A549 (cell line): Measurements from ENCODE around the gene RWDD2A. TPM values are rescaled to one million over a fixed set of nuclear protein-coding genes. Genes with fewer than 3 reads are reported as not detected.
"Not testable (repeated sequence)": the region's sequence is repeated elsewhere in the genome, so short reads cannot be mapped to it uniquely, and the experiment has no call there.

ENCODE experiments used
- ATAC-seq, 2 experiments: fragments of 200-7000 bp in 1 of 2; fragments of >200 bp in 1 of 2; cut with Nextera tagmentation in 1 of 2; cut with Tn5 transposase in 1 of 2; 3 replicates each; pipeline versions ENCODE4 v1.8.0 to v1.9.1; 2018 to 2020; ENCODE audit warnings: mild to moderate bottlenecking in 1 of 2, moderate library complexity in 1 of 2
- CTCF ChIA-PET: fragments of 300-600 bp; sonication (Branson Sonifier 250); formaldehyde crosslinking; extraction: SDS; loops from one replicate; lab custom pipeline; 2021; ENCODE audit warnings: antibody characterized with exemption, inconsistent platforms; lab: Yijun Ruan, JAX
- POLR2A ChIA-PET: fragments of 350-600 bp; formaldehyde crosslinking; extraction: SDS; loops from one replicate; lab custom pipeline; 2021; ENCODE audit warnings: antibody characterized with exemption, inconsistent platforms; lab: Yijun Ruan, JAX
- DNase-seq, 2 experiments: peaks; one replicate each; pipeline versions ENCODE4 v3.0.0 to v3.0.0-alpha.2; 2011 to 2016; ENCODE audit warnings: low read depth in 1 of 2, low spot score in 1 of 2
- FAIRE-seq: peaks from 2 replicates; lab custom pipeline; 2011; peaks lifted over from hg19 to GRCh38; lab: Jason Lieb, UNC
- H3K27ac ChIP-seq, 2 experiments: fragments of >200 bp; sonication (Bioruptor Twin); formaldehyde crosslinking; 3 replicates each; pipeline ENCODE4 v1.5.1; 2016 to 2017
- H3K4me1 ChIP-seq: fragments of >200 bp; sonication (Bioruptor Twin); formaldehyde crosslinking; 3 replicates; pipeline ENCODE4 v1.6.1; 2016
- H3K4me2 ChIP-seq: fragments of >200 bp; sonication (Bioruptor Twin); formaldehyde crosslinking; 3 replicates; pipeline ENCODE4 v1.6.1; 2016
- H3K4me3 ChIP-seq: fragments of >200 bp; sonication (Bioruptor Twin); formaldehyde crosslinking; 3 replicates; pipeline ENCODE4 v1.5.1; 2016
- H3K9me3 ChIP-seq: fragments of >200 bp; sonication (Bioruptor Twin); formaldehyde crosslinking; 3 replicates; pipeline ENCODE4 v1.6.1; 2016
- ATOH8 ChIP-seq: fragments of 250-450 bp; sonication (Bioruptor Pico); IDR thresholded peaks from 2 replicates; pipeline ENCODE4 v1.5.0; 2020; ENCODE audit warnings: low read depth, mild to moderate bottlenecking, moderate library complexity
- CBX2 ChIP-seq: fragments of 200-600 bp; sonication (generic); IDR thresholded peaks from 2 replicates; pipeline ENCODE4 v1.6.1; 2016; ENCODE audit warnings: low read depth, mild to moderate bottlenecking, borderline replicate concordance
- CEBPB ChIP-seq, 2 experiments: fragments of >200 bp in 1 of 2; sonication (Bioruptor Twin) in 1 of 2; formaldehyde crosslinking in 1 of 2; IDR thresholded peaks; 2 replicates each; pipeline ENCODE4 v1.6.1; 2012 to 2016
- EHMT2 ChIP-seq: fragments of 200-600 bp; sonication (generic); IDR thresholded peaks from 2 replicates; pipeline ENCODE4 v1.6.1; 2016; ENCODE audit warnings: antibody characterized with exemption, low read depth, mild to moderate bottlenecking, moderate library complexity
- ESRRA ChIP-seq: fragments of 150-350 bp; IDR thresholded peaks from 2 replicates; pipeline ENCODE4 v1.6.1; 2014; ENCODE audit warnings: mild to moderate bottlenecking, low read length, borderline replicate concordance
- GATA3 ChIP-seq: IDR thresholded peaks from 2 replicates; pipeline ENCODE4 v1.6.1; 2012; ENCODE audit warnings: borderline replicate concordance
- HOXA7 ChIP-seq: fragments of 250-450 bp; sonication (Bioruptor Pico); IDR thresholded peaks from 2 replicates; pipeline ENCODE4 v1.5.0; 2020; ENCODE audit warnings: mild to moderate bottlenecking, moderate library complexity
- HOXB13 ChIP-seq: fragments of 250-450 bp; sonication (Bioruptor Pico); IDR thresholded peaks from 2 replicates; pipeline ENCODE4 v1.5.0; 2020; ENCODE audit warnings: low read depth, mild to moderate bottlenecking, moderate library complexity
- JUNB ChIP-seq: fragments of >200 bp; sonication (Bioruptor Twin); formaldehyde crosslinking; IDR thresholded peaks from 2 replicates; pipeline ENCODE4 v1.6.1; 2016
- KDM5A ChIP-seq: fragments of 200-600 bp; sonication (generic); IDR thresholded peaks from 2 replicates; pipeline ENCODE4 v1.6.1; 2016; ENCODE audit warnings: antibody characterized with exemption, mild to moderate bottlenecking
- NFE2L2 ChIP-seq: fragments of 150-350 bp; conservative IDR thresholded peaks from 2 replicates; pipeline ENCODE4 v1.6.1; 2014; ENCODE audit warnings: low read length
- PBX3 ChIP-seq: IDR thresholded peaks from 2 replicates; pipeline ENCODE4 v1.6.1; 2012
- PHF8 ChIP-seq: fragments of 200-600 bp; sonication (generic); IDR thresholded peaks from 2 replicates; pipeline ENCODE4 v1.6.1; 2016; ENCODE audit warnings: low read depth, mild to moderate bottlenecking, antibody characterized with exemption, moderate library complexity, borderline replicate concordance
- TP53 ChIP-seq: fragments of 250-450 bp; sonication (Bioruptor Pico); IDR thresholded peaks from 2 replicates; pipeline ENCODE4 v1.5.0; 2021; ENCODE audit warnings: mild to moderate bottlenecking, moderate library complexity
- USF2 ChIP-seq: fragments of 450-650 bp; IDR thresholded peaks from 2 replicates; pipeline ENCODE4 v1.6.1; 2014; ENCODE audit warnings: antibody characterized with exemption
- ZNF302 ChIP-seq: fragments of 250-450 bp; sonication (Bioruptor Pico); IDR thresholded peaks from 2 replicates; pipeline ENCODE4 v1.9.0; 2021; ENCODE audit warnings: inconsistent platforms, mild to moderate bottlenecking, moderate library complexity
- WGBS: methylation state at CpG from one replicate; pipeline ENCODE4 v1.1.6; 2017; ENCODE audit errors: missing lambda C conversion rate; 5-methylcytosine and 5-hydroxymethylcytosine counted together
- polyA plus RNA-seq, 4 experiments: library from polyadenylated mRNA; depleted of rRNA in 3 of 4; stranded (reverse); fragments of >200 nt; fragmentation: RNase III in 1 of 4; extraction: RNeasy Plus Mini Kit Qiagen cat#74134 plus additional on column Dnase treatment in 1 of 4; gene quantifications; 2 replicates in 3 of 4; 3 replicates in 1 of 4; pipeline ENCODE4 v1.2.3, GENCODE V29; 2011 to 2017
- TF ChIP-seq, protein P1 (sequence below): IDR thresholded peaks from 2 replicates; pipeline ENCODE4 v1.6.1; 2012
- TF ChIP-seq, protein P2 (sequence below): fragments of >200 bp; sonication (Bioruptor Twin); formaldehyde crosslinking; IDR thresholded peaks from 3 replicates; pipeline ENCODE4 v1.6.1; 2016
- TF ChIP-seq, protein P3 (sequence below): fragments of 250-450 bp; sonication (Bioruptor Pico); IDR thresholded peaks from 2 replicates; pipeline ENCODE4 v1.5.0; 2021; ENCODE audit warnings: mild to moderate bottlenecking, moderate library complexity, borderline replicate concordance
- TF ChIP-seq, protein P4 (sequence below): fragments of >200 bp; sonication (Bioruptor Twin); formaldehyde crosslinking; IDR thresholded peaks from 3 replicates; pipeline ENCODE4 v1.5.1; 2016

The RWDD2A gene
- polyA plus RNA-seq, 2 of the 4 experiments (the other 2 are of a cell fraction): 2.2 to 4.7 TPM

DNA sequence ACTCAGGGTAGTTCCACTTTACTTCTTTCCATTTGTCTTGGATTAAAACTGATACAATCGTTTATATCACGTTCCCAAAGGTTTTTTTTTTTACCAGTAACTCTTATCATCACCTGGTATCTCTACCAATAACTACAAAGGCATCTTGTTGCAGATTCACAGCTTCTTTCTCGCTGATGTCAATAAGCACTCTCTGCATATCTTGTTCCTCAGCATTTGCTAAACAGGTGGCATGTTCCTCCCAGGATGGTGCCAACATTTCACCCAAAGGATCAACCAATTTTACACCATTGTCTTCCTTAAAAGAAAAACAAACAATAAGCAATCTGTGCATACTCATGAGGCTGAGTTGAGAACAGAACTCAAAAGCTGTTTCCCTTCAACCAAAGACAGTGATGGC, 4.7 kb upstream of the RWDD2A start:
- ATAC-seq (no peak), FAIRE-seq (no peak), DNase-seq (no peak)
- no peaks in the 10 kb centered on the region for H3K9me3 ChIP-seq
- no peak overlapping the region for H3K27ac ChIP-seq
- H3K4me3 ChIP-seq: no peak overlapping the region
- H3K4me1 ChIP-seq: peaks cover 10% of the 10 kb centered on the region; the same call in 2 of the 3 replicates
- TF ChIP-seq PHF8 (no peak), GATA3 (no peak), CBX2 (no peak), JUNB (no peak), ZNF302 (CRISPR knock-in tag) (no peak)
- TF ChIP-seq, protein P1, sequence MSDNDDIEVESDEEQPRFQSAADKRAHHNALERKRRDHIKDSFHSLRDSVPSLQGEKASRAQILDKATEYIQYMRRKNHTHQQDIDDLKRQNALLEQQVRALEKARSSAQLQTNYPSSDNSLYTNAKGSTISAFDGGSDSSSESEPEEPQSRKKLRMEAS: no peak
- CTCF ChIA-PET: interaction anchor here (1.2 to 1.9 kb wide), 3 partner anchors 8 to 121 kb away, joined by 3 to 6 read pairs (median 3); partner anchors contain the start of gene DOP1A
- H3K4me2 ChIP-seq: no peak overlapping the region
- 86% methylated on average over 3 of the region's 3 CpGs for WGBS
- POLR2A ChIA-PET: no interaction called here

DNA sequence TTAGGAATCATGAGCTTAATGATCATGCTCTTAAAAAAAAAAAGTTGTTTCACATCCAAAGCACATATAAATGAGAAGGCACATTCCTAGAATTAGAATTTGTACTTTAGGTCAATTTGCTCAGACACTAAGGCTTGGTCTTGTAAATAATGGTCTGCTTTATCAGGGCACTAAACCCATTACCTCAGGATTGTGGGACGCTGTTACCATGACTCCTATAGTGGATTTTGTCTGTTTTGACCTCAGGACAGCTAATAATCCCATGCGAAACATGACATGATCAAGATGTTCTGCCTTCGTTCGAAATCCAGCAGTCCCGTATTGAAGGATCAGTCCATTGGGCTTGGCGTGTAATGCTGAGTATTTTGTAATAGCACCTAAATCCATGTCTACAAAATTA, 2.5 kb upstream of the RWDD2A start:
- ChIA-PET POLR2A (no interaction called here), CTCF (interaction anchor here (1.3 to 1.6 kb wide), 2 partner anchors 24 to 324 kb away, joined by 3 to 4 read pairs; no protein-coding TSS in a partner anchor)
- no peak overlapping the region for H3K4me2 ChIP-seq
- ATAC-seq: no peak
- no peak for FAIRE-seq
- TF ChIP-seq HOXA7 (CRISPR knock-in tag) (no peak), JUNB (no peak), TP53 (CRISPR knock-in tag) (no peak), ATOH8 (CRISPR knock-in tag) (no peak), CEBPB (IDR thresholded peaks at IDR 0.05) (no peak), KDM5A (no peak), USF2 (no peak), HOXB13 (CRISPR knock-in tag) (no peak), EHMT2 (no peak), PBX3 (no peak), NFE2L2 (no peak), ESRRA (no peak)
- TF ChIP-seq, protein P2, sequence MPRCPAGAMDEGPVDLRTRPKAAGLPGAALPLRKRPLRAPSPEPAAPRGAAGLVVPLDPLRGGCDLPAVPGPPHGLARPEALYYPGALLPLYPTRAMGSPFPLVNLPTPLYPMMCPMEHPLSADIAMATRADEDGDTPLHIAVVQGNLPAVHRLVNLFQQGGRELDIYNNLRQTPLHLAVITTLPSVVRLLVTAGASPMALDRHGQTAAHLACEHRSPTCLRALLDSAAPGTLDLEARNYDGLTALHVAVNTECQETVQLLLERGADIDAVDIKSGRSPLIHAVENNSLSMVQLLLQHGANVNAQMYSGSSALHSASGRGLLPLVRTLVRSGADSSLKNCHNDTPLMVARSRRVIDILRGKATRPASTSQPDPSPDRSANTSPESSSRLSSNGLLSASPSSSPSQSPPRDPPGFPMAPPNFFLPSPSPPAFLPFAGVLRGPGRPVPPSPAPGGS: no peak
- TF ChIP-seq, protein P3, sequence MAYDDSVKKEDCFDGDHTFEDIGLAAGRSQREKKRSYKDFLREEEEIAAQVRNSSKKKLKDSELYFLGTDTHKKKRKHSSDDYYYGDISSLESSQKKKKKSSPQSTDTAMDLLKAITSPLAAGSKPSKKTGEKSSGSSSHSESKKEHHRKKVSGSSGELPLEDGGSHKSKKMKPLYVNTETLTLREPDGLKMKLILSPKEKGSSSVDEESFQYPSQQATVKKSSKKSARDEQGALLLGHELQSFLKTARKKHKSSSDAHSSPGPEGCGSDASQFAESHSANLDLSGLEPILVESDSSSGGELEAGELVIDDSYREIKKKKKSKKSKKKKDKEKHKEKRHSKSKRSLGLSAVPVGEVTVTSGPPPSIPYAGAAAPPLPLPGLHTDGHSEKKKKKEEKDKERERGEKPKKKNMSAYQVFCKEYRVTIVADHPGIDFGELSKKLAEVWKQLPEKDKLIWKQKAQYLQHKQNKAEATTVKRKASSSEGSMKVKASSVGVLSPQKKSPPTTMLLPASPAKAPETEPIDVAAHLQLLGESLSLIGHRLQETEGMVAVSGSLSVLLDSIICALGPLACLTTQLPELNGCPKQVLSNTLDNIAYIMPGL: no peak
- TF ChIP-seq, protein P4, sequence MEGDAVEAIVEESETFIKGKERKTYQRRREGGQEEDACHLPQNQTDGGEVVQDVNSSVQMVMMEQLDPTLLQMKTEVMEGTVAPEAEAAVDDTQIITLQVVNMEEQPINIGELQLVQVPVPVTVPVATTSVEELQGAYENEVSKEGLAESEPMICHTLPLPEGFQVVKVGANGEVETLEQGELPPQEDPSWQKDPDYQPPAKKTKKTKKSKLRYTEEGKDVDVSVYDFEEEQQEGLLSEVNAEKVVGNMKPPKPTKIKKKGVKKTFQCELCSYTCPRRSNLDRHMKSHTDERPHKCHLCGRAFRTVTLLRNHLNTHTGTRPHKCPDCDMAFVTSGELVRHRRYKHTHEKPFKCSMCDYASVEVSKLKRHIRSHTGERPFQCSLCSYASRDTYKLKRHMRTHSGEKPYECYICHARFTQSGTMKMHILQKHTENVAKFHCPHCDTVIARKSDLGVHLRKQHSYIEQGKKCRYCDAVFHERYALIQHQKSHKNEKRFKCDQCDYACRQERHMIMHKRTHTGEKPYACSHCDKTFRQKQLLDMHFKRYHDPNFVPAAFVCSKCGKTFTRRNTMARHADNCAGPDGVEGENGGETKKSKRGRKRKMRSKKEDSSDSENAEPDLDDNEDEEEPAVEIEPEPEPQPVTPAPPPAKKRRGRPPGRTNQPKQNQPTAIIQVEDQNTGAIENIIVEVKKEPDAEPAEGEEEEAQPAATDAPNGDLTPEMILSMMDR: no peak
- TF ChIP-seq, all 56 proteins: peak for 0
- Histone ChIP-seq H3K4me1 (peaks cover 6% of the 10 kb centered on the region; the same call in 1 of the 3 replicates), H3K9me3 (no peaks in the 10 kb centered on the region), H3K4me3 (no peak overlapping the region), H3K27ac (no peak overlapping the region)
- no peak for DNase-seq
- WGBS: over 99% methylated on average over 6 of the region's 6 CpGs

DNA sequence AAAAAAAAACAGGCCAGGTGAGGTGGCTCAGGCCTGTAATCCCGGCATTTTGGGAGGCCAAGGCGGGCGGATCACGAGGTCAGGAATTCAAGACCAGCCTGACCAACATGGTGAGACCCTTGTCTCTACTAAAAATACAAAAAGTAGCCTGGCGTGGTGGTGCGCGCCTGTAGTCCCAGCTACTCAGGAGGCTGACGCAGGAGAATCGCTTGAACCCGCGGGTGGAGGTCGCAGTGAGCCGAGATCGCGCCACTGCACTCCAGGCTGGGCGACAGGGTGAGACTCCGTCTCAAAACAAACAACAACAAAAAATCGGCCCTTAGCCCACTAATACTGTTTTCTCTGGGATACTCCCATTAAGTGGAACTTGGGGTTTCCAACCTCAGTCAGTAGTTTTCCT, 1.2 kb upstream of the RWDD2A start:
- ATAC-seq, CTCF ChIA-PET, POLR2A ChIA-PET, FAIRE-seq, DNase-seq, H3K9me3 ChIP-seq, H3K4me1 ChIP-seq: not testable (repeated sequence)
- peak overlapping the region; percentile 81 for H3K4me2 ChIP-seq
- peak overlapping the region; percentile 90 for H3K4me3 ChIP-seq
- H3K27ac ChIP-seq: peak overlapping the region; percentile 82 to 95; a peak in 3 of 6 replicates
- 93% methylated on average over 18 of the region's 18 CpGs for WGBS
